ENCODE data around the gene SPTBN1. TPM values are rescaled to one million over a fixed set of nuclear protein-coding genes. Genes with fewer than 3 reads are reported as not detected.

SPTBN1 gene
- total and polyA plus RNA-seq, 9 donors: 108 to 314 (median 232) TPM

- intact Hi-C loops (cut with DNase I): loop anchor here in 1 of 4 donors (10.0 kb wide), 1 partner anchor 165 kb away; no protein-coding TSS in a partner anchor
- H3K4me1 ChIP-seq (ENCODE audit: insufficient read depth): peaks cover 6% of the 10 kb centered on the region
- no peak overlapping the region for H3K27ac ChIP-seq
- DNase-seq: no peak
- WGBS, 3 donors: 88 to 93% (median 89%) methylated on average over 6 of the region's 6 CpGs
- no peak overlapping the region for H3K4me3 ChIP-seq
- H3K9me3 ChIP-seq: no peaks in the 10 kb centered on the region
- no peak for TF ChIP-seq CTCF (IDR thresholded peaks at IDR 0.05)
- TF ChIP-seq POLR2A (IDR thresholded peaks at IDR 0.05): no peak
- TF ChIP-seq EP300 (IDR thresholded peaks at IDR 0.05): no peak
- H3K27me3 ChIP-seq: no peaks in the 10 kb centered on the region
- no peaks in the 10 kb centered on the region for H3K36me3 ChIP-seq
Measured at GRCh38 chr2:54539683-54540082, 83.6 kb downstream of the SPTBN1 start.

DNA sequence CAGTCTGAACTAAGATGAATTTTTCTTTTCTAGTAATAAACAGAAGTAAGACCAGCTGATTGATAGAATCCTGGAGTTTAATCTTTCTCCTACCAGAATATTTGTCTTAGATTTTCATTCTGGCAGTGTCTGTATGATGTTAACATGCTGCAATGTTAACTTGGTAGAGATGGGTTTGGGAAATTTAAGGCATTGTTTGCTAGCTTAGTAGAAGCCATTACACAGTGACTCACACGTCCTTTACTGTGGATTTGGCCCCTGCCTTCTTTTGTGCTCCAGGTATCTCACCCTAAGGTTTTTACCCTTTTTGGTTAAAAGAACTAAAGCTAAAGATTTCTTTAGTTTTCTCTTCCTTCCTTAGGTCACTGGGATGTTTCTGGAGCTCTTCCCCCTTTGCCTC lies 84.1 kb downstream of the SPTBN1 start:
- H3K4me1 ChIP-seq (ENCODE audit: insufficient read depth): peaks cover 6% of the 10 kb centered on the region
- 68 to 94% (median 79%) methylated on average over 1 of the region's 1 CpG for WGBS, 3 donors
- no peaks in the 10 kb centered on the region for H3K27me3 ChIP-seq
- TF ChIP-seq EP300 (IDR thresholded peaks at IDR 0.05) (no peak), CTCF (IDR thresholded peaks at IDR 0.05) (no peak), POLR2A (IDR thresholded peaks at IDR 0.05) (no peak)
- intact Hi-C loops (cut with DNase I): no loop called here
- no peak overlapping the region for H3K4me3 ChIP-seq
- no peaks in the 10 kb centered on the region for H3K36me3 ChIP-seq
- H3K9me3 ChIP-seq: no peaks in the 10 kb centered on the region
- no peak overlapping the region for H3K27ac ChIP-seq
- DNase-seq: no peak

DNA sequence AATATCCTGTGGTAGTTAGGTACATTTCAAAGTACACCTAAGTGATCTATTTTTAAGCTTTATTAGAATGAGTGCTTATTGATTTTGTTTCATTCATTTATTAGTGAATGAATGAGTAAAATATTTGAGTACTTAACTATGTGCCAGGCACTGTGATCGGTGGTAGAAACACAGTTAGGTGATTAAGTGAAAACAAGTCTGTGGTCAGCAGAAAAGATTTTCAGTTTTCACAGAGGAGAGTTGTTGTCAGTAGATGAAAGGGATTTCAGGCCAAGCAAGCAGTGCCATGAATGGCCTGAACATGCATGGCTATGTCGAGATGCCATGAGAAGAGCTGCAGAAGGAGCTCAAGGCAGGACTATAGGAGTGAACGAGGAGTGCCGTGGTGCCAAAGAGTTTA lies 85.9 kb downstream of the SPTBN1 start:
- no peaks in the 10 kb centered on the region for H3K9me3 ChIP-seq
- H3K27ac ChIP-seq: no peak overlapping the region
- no peaks in the 10 kb centered on the region for H3K27me3 ChIP-seq
- no peak overlapping the region for H3K4me3 ChIP-seq
- no peak for DNase-seq
- H3K4me1 ChIP-seq (ENCODE audit: insufficient read depth): peaks cover 9% of the 10 kb centered on the region
- TF ChIP-seq EP300 (IDR thresholded peaks at IDR 0.05): no peak
- TF ChIP-seq POLR2A (IDR thresholded peaks at IDR 0.05): no peak
- no peak for TF ChIP-seq CTCF (IDR thresholded peaks at IDR 0.05)
- WGBS, 3 donors: 69 to 94% (median 71%) methylated on average over 4 of the region's 4 CpGs
- intact Hi-C loops (cut with DNase I): no loop called here
- no peaks in the 10 kb centered on the region for H3K36me3 ChIP-seq

- no peak for TF ChIP-seq CTCF (IDR thresholded peaks at IDR 0.05)
- no peak for TF ChIP-seq EP300 (IDR thresholded peaks at IDR 0.05)
- TF ChIP-seq POLR2A (IDR thresholded peaks at IDR 0.05): no peak
- H3K4me1 ChIP-seq (ENCODE audit: insufficient read depth): peaks cover 9% of the 10 kb centered on the region
- no peak overlapping the region for H3K4me3 ChIP-seq
- no peaks in the 10 kb centered on the region for H3K36me3 ChIP-seq
- H3K9me3 ChIP-seq: no peaks in the 10 kb centered on the region
- no peaks in the 10 kb centered on the region for H3K27me3 ChIP-seq
- DNase-seq: no peak
- WGBS, 3 donors: 63 to 85% (median 83%) methylated on average over 3 of the region's 3 CpGs
- no peak overlapping the region for H3K27ac ChIP-seq
- intact Hi-C loops (cut with DNase I): no loop called here
Measured at GRCh38 chr2:54543733-54544396, 87.7 kb downstream of the SPTBN1 start.

Measured in ovary (tissue), 9 donors.